Activated CD4-positive, alpha-beta memory T cell treated with anti-CD3 and anti-CD28 coated beads, Interleukin-2, amount 10 ng/mL, durations not matched to agents 7 days and 5 days (primary cell): ENCODE measurements around the gene UBASH3B. TPM values are rescaled to one million over a fixed set of nuclear protein-coding genes. Genes with fewer than 3 reads are reported as not detected.
"Not testable (repeated sequence)": the region's sequence is repeated elsewhere in the genome, so short reads cannot be mapped to it uniquely, and the experiment has no call there.

Experiments used
- CTCF ChIA-PET: fragments of 350-600 bp; sonication (Branson Sonifier 250); formaldehyde crosslinking; loops from one replicate; lab custom pipeline; 2021; ENCODE audit warnings: antibody characterized with exemption, inconsistent platforms; lab: Charles Lee
- POLR2A ChIA-PET: fragments of 350-600 bp; sonication (Branson Sonifier 250); formaldehyde crosslinking; loops from one replicate; lab custom pipeline; 2021; ENCODE audit warnings: antibody characterized with exemption; lab: Charles Lee
- DNase-seq: peaks from one replicate; pipeline ENCODE4 v3.0.0-alpha.2; 2020
- H3K27ac Mint-ChIP-seq: one replicate; pipeline ENCODE4 v1.8.0; 2021; ENCODE audit warnings: mild to moderate bottlenecking, mixed read lengths
- H3K27me3 Mint-ChIP-seq: one replicate; pipeline ENCODE4 v1.8.0; 2021; ENCODE audit warnings: mixed read lengths
- H3K36me3 Mint-ChIP-seq: one replicate; pipeline ENCODE4 v1.8.0; 2021; ENCODE audit warnings: low read depth, mixed read lengths
- H3K4me1 Mint-ChIP-seq: one replicate; pipeline ENCODE4 v1.8.0; 2021; ENCODE audit warnings: mixed read lengths
- H3K4me3 Mint-ChIP-seq: one replicate; pipeline ENCODE4 v1.8.0; 2021; ENCODE audit warnings: mild to moderate bottlenecking, mixed read lengths
- H3K9me3 Mint-ChIP-seq: one replicate; pipeline ENCODE4 v1.8.0; 2021; ENCODE audit warnings: mixed read lengths
- total RNA-seq, 2 experiments: library from RNA; stranded (reverse); gene quantifications; one replicate each; pipeline ENCODE4 v1.2.3, GENCODE V29; 2021

The UBASH3B gene, protein sequence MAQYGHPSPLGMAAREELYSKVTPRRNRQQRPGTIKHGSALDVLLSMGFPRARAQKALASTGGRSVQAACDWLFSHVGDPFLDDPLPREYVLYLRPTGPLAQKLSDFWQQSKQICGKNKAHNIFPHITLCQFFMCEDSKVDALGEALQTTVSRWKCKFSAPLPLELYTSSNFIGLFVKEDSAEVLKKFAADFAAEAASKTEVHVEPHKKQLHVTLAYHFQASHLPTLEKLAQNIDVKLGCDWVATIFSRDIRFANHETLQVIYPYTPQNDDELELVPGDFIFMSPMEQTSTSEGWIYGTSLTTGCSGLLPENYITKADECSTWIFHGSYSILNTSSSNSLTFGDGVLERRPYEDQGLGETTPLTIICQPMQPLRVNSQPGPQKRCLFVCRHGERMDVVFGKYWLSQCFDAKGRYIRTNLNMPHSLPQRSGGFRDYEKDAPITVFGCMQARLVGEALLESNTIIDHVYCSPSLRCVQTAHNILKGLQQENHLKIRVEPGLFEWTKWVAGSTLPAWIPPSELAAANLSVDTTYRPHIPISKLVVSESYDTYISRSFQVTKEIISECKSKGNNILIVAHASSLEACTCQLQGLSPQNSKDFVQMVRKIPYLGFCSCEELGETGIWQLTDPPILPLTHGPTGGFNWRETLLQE
- total RNA-seq = 10 to 100 TPM; 18.4 to 20.9 TPM

DNA sequence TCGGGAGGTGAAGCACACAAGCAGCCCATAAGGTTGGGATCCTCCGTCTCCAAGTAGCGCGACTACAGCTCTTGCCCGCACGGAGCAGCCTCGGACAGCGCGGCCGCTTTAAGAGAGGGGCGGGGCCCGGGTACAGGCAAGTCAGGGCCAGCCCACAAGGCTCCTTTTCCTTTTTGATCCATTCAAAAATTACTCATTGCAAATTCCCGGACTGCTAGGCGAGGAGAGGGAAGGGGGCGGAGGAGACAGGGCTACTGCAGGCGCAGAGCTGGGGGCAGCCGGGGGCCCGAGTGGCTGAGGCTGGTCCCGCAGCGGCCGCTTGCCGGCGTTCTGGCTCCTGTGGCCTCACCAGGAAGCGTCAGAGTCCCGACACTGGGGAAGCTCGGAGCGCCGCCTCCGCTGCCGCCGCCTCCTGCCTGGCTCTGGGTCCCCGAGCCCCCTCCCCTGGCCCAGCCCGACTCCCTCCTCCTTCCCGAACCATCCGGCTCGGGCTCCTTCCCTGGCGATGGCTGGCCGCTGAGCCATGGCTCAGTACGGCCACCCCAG, at the start of gene UBASH3B:
UBASH3B (plus strand) TSS at position 196 of the 546 bp plus-strand sequence; CDS start at position 524, 328 bp downstream.
- CTCF ChIA-PET = interaction anchor here (0.6 to 7.8 kb wide), 32 partner anchors 9 to 201 kb away, joined by 3 to 179 read pairs (median 5); no protein-coding TSS in a partner anchor
- H3K4me3 Mint-ChIP-seq = peak within 1 kb of the TSS; percentile 90

DNA sequence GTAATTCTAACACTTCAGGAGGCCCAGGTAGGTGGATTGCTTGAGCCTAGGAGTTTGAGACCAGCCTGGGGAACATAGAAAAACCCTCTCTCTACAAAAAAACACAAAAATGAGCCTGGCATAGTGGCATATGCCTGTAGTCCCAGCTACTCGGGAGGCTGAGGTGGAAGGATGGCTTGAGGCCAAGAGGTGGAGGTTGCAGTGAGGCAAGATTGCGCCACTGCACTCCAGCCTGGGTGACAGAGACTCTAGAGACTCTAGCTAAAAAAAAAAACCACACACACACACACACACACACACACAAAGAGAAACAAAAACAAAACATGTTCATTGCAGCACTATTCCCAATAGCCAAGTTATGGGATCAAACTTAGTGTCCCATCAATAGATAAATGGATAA, 48.4 kb upstream of the UBASH3B start:
- POLR2A ChIA-PET, DNase-seq, H3K4me1 Mint-ChIP-seq, H3K27ac Mint-ChIP-seq, CTCF ChIA-PET, H3K9me3 Mint-ChIP-seq, H3K4me3 Mint-ChIP-seq, H3K36me3 Mint-ChIP-seq: not testable (repeated sequence)
- H3K27me3 Mint-ChIP-seq = peaks cover 11% of the 10 kb centered on the region

More for the DNA sequence above, at the start of gene UBASH3B:
- H3K27me3 Mint-ChIP-seq = peaks cover 32% of the 10 kb centered on the region
- DNase-seq = peak; percentile 68
- POLR2A ChIA-PET = interaction anchor here (0.7 to 3.2 kb wide), 12 partner anchors 12 to 127 kb away, joined by 3 to 28 read pairs (median 10); no protein-coding TSS in a partner anchor
- H3K9me3 Mint-ChIP-seq = no peaks in the 10 kb centered on the region
- H3K27ac Mint-ChIP-seq = peak within 1 kb of the TSS; percentile 70
- peaks cover 21% of the 10 kb centered on the region for H3K4me1 Mint-ChIP-seq
- H3K36me3 Mint-ChIP-seq = peaks cover 3% of the 10 kb centered on the region

DNA sequence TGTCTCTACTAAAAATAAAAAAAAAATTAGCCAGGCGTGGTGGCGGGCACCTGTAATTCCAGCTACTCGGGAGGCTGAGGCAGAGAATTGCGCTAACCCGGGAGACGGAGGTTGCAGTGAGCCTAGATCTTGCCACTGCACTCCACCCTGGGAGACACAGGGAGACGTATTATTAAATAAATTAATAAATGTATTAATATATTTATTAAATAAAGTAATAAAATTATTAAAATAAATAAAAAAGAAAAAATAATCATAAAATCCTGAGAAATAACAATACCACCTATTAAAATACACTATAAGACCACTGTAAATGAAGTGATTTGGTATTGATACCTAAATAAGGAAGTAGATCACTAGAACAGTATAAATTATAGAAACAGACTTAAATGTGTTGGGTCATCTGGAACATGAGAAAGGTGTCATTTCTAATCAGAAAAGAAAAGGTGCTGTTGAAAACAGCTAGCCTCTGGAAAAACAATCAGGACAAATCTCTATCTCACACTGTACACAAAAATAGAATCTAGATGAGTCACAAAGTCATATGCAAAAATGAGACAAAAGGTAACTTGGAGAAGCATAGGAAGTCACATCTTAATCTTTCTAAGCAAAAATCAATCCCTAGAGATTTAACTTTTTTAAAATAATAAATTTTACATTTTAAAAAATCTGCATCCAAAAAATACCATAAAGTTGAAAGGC, 43.2 kb upstream of the UBASH3B start:
- ChIA-PET CTCF (interaction anchor here (0.7 to 1.3 kb wide), 3 partner anchors 16 to 168 kb away, joined by 3 to 5 read pairs (median 3); no protein-coding TSS in a partner anchor), POLR2A (no interaction called here)
- Mint-ChIP-seq H3K36me3 (no peaks in the 10 kb centered on the region), H3K27me3 (peaks cover 12% of the 10 kb centered on the region), H3K9me3 (no peaks in the 10 kb centered on the region), H3K4me1 (no peaks in the 10 kb centered on the region), H3K4me3 (no peak overlapping the region), H3K27ac (no peak overlapping the region)
- no peak for DNase-seq

DNA sequence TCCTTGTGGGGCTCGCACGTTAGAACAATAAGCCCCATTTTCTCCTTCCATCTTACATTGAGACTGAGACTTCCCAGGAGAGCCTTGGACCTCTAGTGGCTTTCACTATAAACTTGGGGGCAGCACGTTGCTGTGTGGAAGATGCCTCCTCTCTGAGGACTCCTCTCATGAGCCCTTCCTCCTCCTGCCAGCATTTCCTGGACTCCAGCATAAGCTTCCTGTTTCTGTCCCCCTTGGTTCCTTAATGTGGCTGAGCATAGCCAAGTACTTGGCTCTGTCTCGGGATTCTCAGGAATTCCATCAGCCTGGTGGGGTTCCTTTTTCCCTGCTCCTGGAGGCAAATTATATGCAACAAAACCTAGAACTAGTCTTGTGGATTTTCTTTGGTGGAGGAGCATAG, 38.8 kb upstream of the UBASH3B start:
- ChIA-PET CTCF (no interaction called here), POLR2A (no interaction called here)
- Mint-ChIP-seq H3K27ac (no peak overlapping the region), H3K4me3 (no peak overlapping the region), H3K36me3 (no peaks in the 10 kb centered on the region), H3K9me3 (no peaks in the 10 kb centered on the region), H3K4me1 (no peaks in the 10 kb centered on the region), H3K27me3 (peaks cover 9% of the 10 kb centered on the region)
- no peak for DNase-seq

DNA sequence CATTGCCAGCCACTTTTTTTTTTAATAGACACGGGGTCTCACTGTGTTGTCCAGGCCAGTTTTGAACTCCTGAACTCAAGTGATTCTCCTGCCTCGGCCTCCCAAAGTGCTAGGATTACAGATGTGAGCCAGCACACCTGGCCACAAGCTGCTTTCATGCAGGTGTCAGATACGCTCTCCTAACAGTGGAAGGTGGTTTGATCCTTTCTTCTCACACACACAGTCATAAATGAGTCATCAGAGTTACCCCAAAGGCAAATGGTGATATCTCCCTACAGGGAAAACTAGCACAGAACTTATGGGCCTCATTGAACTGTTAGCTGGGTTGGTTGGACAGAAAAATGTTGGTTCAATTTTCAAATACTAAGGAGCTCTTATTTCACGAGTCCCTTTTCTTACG, 38.2 kb upstream of the UBASH3B start:
- no peak overlapping the region for H3K4me3 Mint-ChIP-seq
- H3K27me3 Mint-ChIP-seq = peaks cover 12% of the 10 kb centered on the region
- H3K4me1 Mint-ChIP-seq = no peaks in the 10 kb centered on the region
- no peak for DNase-seq
- POLR2A ChIA-PET = no interaction called here
- no peak overlapping the region for H3K27ac Mint-ChIP-seq
- no peaks in the 10 kb centered on the region for H3K9me3 Mint-ChIP-seq
- CTCF ChIA-PET = no interaction called here
- no peaks in the 10 kb centered on the region for H3K36me3 Mint-ChIP-seq

DNA sequence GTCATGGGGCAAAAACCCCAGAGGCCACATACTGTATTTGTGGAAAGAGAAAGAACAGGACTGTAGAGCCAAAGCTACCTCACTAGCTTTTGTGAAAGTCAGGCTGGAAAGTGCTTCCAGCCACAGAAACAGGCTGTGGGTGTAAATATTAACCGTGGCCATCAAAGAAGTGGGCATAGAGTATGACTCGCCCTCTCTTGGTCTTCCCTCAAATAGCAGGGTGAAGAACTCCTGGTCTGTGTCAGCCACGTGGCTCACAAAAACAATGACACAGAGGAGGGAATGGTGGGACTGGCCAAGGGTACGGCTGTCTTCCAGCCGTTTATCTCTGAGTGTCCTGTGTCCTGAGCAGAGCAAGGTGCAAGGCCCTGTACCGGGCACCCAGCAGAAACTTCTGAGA, 37.6 kb upstream of the UBASH3B start:
- no peak for DNase-seq
- H3K27me3 Mint-ChIP-seq = peaks cover 12% of the 10 kb centered on the region
- no peak overlapping the region for H3K27ac Mint-ChIP-seq
- CTCF ChIA-PET = no interaction called here
- no peaks in the 10 kb centered on the region for H3K9me3 Mint-ChIP-seq
- POLR2A ChIA-PET = no interaction called here
- H3K36me3 Mint-ChIP-seq = no peaks in the 10 kb centered on the region
- H3K4me1 Mint-ChIP-seq = no peaks in the 10 kb centered on the region
- H3K4me3 Mint-ChIP-seq = no peak overlapping the region

DNA sequence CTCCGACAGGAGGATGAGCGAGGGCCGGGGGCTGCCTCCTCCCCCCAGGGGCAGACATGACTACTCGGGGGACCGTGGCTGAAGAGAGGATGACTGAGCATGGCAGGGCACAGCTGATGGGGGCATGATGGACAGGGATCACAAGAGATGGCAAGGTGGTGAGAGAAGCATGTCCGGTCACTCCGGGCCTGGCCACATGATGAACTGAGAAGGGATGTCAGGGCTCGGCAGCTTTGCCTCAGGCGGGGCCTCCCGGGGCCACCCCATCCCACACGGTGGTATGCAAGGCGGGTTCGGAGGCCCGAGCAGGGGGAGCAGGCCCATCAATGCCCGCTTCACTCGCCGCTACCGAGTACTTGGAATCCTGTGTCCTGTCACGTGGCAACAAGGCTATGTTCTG, 36.6 kb upstream of the UBASH3B start:
- no peaks in the 10 kb centered on the region for H3K36me3 Mint-ChIP-seq
- H3K4me3 Mint-ChIP-seq = no peak overlapping the region
- H3K4me1 Mint-ChIP-seq = no peaks in the 10 kb centered on the region
- H3K27ac Mint-ChIP-seq = no peak overlapping the region
- ChIA-PET POLR2A (no interaction called here), CTCF (interaction anchor here (0.7 kb wide), 1 partner anchor 22 kb away, joined by 3 read pairs; no protein-coding TSS in a partner anchor)
- H3K9me3 Mint-ChIP-seq = no peaks in the 10 kb centered on the region
- no peak for DNase-seq
- peaks cover 13% of the 10 kb centered on the region for H3K27me3 Mint-ChIP-seq

DNA sequence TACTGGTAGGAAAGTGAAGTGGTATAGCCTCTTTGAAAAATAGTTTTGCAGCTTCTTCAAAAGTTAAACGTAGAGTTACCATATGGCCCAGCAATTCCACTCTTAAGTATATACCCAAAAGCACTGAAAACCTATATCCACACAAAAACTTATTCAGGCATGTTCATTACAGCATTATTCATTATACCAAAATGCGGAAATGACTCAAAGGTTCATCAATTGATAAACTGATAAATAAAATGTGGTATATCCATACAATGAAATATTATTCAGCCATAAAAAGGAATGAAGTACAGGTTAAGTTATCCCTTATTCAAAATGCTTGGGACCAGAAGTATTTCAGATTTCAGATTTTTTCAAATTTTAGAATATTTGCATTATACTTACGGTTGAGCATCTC, 35.8 kb upstream of the UBASH3B start:
- H3K36me3 Mint-ChIP-seq = no peaks in the 10 kb centered on the region
- H3K27ac Mint-ChIP-seq = no peak overlapping the region
- POLR2A ChIA-PET = no interaction called here
- no peaks in the 10 kb centered on the region for H3K4me1 Mint-ChIP-seq
- no peak for DNase-seq
- peaks cover 13% of the 10 kb centered on the region for H3K27me3 Mint-ChIP-seq
- no peak overlapping the region for H3K4me3 Mint-ChIP-seq
- CTCF ChIA-PET = interaction anchor here (0.6 kb wide), 1 partner anchor 971 kb away, joined by 5 read pairs; no protein-coding TSS in a partner anchor
- no peaks in the 10 kb centered on the region for H3K9me3 Mint-ChIP-seq

DNA sequence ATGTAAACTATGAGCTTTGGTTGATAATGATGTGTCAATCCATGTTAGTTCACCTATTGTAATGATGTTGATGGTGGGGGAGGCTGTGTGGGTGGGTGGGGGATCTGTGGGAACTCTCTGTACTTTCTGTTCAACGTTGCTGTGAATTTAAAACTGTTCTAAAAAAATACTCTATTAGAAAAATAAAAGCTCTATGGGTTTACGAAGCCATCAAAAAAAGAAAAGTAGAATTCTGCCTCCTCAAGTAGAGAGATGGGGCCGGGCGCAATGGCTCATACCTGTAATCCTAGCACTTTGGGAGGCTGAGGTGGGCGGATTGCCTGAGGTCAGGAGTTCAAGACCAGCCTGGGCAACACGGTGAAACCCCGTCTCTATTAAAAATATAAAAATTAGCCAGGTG, 30.0 kb upstream of the UBASH3B start:
- CTCF ChIA-PET = interaction anchor here (1.8 to 7.2 kb wide), 2 partner anchors 130 to 227 kb away, joined by 4 to 102 read pairs; no protein-coding TSS in a partner anchor
- H3K4me1 Mint-ChIP-seq, H3K4me3 Mint-ChIP-seq, POLR2A ChIA-PET, DNase-seq, H3K9me3 Mint-ChIP-seq, H3K36me3 Mint-ChIP-seq, H3K27ac Mint-ChIP-seq: not testable (repeated sequence)
- peaks cover 16% of the 10 kb centered on the region for H3K27me3 Mint-ChIP-seq

DNA sequence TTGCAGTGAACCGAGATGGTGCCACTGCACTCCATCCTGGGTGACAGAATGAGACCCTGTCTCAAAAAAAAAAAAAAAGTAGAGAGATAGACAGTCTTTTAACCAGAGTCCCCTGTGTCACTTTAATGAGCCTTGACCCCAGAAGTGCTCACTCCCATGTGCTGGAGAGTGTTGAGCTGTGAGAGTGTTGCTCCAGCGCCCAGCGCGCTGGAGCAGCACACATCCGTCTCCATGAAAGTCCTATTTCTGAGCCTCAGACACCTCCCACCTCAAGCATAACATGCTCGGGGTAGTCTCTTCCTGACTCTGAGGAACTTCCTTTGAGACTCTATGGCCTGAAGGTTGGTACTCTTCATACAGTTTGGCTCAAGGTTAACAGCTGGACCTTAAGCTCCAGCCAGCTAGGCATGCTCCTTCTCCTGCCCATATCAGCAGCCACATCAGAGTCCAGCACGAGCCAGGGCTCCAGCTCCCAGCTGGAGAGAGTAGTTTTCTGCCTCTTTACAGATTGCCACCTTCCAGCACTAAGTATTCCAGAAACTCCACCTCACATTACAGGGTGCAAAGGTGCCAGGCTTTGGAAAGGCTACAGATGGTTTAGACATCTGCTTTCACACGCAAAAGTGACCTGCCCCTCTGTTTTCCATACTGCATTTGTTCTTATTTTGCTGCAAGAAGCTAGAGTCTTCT, 29.4 kb upstream of the UBASH3B start:
- H3K27me3 Mint-ChIP-seq = peaks cover 16% of the 10 kb centered on the region
- peaks cover 3% of the 10 kb centered on the region for H3K4me1 Mint-ChIP-seq
- ChIA-PET CTCF (interaction anchor here (1.0 to 7.2 kb wide), 5 partner anchors 31 to 228 kb away, joined by 3 to 102 read pairs (median 22); partner anchors contain the start of gene UBASH3B), POLR2A (no interaction called here)
- no peak overlapping the region for H3K27ac Mint-ChIP-seq
- H3K36me3 Mint-ChIP-seq = no peaks in the 10 kb centered on the region
- no peak for DNase-seq
- no peak overlapping the region for H3K4me3 Mint-ChIP-seq
- no peaks in the 10 kb centered on the region for H3K9me3 Mint-ChIP-seq

DNA sequence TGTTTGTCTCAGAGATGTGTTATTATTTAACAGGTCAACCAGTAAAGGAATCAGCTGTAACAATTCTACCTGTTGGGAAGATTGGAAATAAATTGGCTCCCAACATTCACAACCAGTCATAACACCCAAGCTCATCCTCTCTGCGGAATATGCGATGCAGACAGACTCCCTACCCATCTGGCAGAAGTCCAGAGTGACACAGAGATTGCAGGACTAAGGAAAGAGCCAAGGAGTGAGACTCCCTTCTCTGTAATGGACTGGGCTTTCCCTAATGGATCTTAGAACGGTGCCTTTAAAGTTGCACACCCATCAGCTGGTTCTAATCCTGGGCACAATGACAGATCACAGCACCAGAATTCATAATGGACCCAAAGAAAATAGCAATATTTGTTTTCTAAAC, 27.8 kb upstream of the UBASH3B start:
- POLR2A ChIA-PET = interaction anchor here (2.1 kb wide), 1 partner anchor 127 kb away, joined by 8 read pairs; no protein-coding TSS in a partner anchor
- peaks cover 5% of the 10 kb centered on the region for H3K4me1 Mint-ChIP-seq
- no peaks in the 10 kb centered on the region for H3K9me3 Mint-ChIP-seq
- no peak overlapping the region for H3K4me3 Mint-ChIP-seq
- peaks cover 9% of the 10 kb centered on the region for H3K27me3 Mint-ChIP-seq
- DNase-seq = no peak
- CTCF ChIA-PET = interaction anchor here (0.8 to 7.2 kb wide), 13 partner anchors 12 to 229 kb away, joined by 3 to 102 read pairs (median 9); partner anchors contain the start of gene UBASH3B
- H3K36me3 Mint-ChIP-seq = no peaks in the 10 kb centered on the region
- H3K27ac Mint-ChIP-seq = no peak overlapping the region
